Measurements from ENCODE around the gene KCNQ5. TPM values are rescaled to one million over a fixed set of nuclear protein-coding genes. Genes with fewer than 3 reads are reported as not detected.

The KCNQ5 gene
- polyA plus RNA-seq, 3 donors = not detected

DNA sequence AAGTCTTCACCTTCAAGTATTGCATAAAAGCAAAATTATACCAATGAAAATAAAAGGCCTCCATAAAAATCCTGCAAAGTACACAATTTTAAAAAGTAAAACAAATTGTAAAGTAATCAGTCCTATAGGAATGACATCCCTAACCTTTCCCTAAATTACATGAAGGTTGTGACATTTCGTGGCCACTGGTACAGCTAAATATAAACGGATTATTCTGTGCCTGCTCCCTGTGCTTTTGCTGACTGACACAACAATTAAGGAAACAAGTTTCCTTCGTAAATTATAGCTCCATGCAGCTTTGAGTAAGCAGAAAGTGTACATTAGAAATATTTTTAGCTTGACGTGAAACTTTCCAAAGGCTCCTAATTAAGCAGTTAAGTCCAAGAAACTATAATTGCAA, 222.8 kb downstream of the KCNQ5 start:
- WGBS (ENCODE audit: insufficient coverage) = no CpG with 5 or more reads among the region's 4 CpGs
- H3K4me1 Mint-ChIP-seq = no peaks in the 10 kb centered on the region

GRCh38 chr6:72849346-72849745, 227.5 kb downstream of the KCNQ5 start:
- intact Hi-C loops (cut with micrococcal nuclease) = no loop called here
- no peaks in the 10 kb centered on the region for H3K4me1 ChIP-seq (ENCODE audit: control insufficient read depth in 1 of 2, insufficient read depth in 2 of 2, low read length in 2 of 2)
- no peak overlapping the region for H3K27ac ChIP-seq (ENCODE audit: low read depth in 1 of 2, low read length in 2 of 2)
- no peak overlapping the region for H3K27ac Mint-ChIP-seq
- H3K9me3 ChIP-seq (replicated peaks in 1 of 2; ENCODE audit: control insufficient read depth in 1 of 2, insufficient read depth in 1 of 2, low read length in 2 of 2) = peaks cover 0 to 4% of the 10 kb centered on the region in 2 donors
- no peak overlapping the region for H3K4me2 ChIP-seq (replicated peaks; ENCODE audit: extremely low read depth, low read length, poor library complexity, severe bottlenecking)
- H3K4me3 Mint-ChIP-seq = no peak overlapping the region
- H3K79me2 ChIP-seq (ENCODE audit: insufficient read depth, low read length) = no peaks in the 10 kb centered on the region
- H3K4me3 ChIP-seq (replicated peaks in 1 of 3; ENCODE audit: low read depth in 2 of 3, low read length in 3 of 3) = no peak overlapping the region
- H2AFZ ChIP-seq (ENCODE audit: insufficient read depth, low read depth, low read length, poor library complexity, severe bottlenecking) = no peak overlapping the region
- no peak for TF ChIP-seq CTCF (IDR thresholded peaks at IDR 0.05)
- no peak for DNase-seq
- no peaks in the 10 kb centered on the region for H3K4me1 Mint-ChIP-seq
- peaks cover 0 to 8% (median 3%) of the 10 kb centered on the region in 7 donors for H3K9me3 Mint-ChIP-seq
- H3K27me3 ChIP-seq (ENCODE audit: control insufficient read depth in 2 of 2, insufficient read depth in 2 of 2, low read length in 2 of 2) = no peaks in the 10 kb centered on the region
- no peaks in the 10 kb centered on the region for H4K20me1 ChIP-seq (ENCODE audit: insufficient read depth, low read length)
- H3K27me3 Mint-ChIP-seq (ENCODE audit: low read depth in 3 of 3) = no peaks in the 10 kb centered on the region
- no peak overlapping the region for H3K9ac ChIP-seq (ENCODE audit: insufficient read depth, low read length, poor library complexity, severe bottlenecking)
- H3K36me3 ChIP-seq (replicated peaks in 1 of 2; ENCODE audit: control insufficient read depth in 1 of 2, insufficient read depth in 2 of 2, low read length in 2 of 2) = no peaks in the 10 kb centered on the region
- H3K36me3 Mint-ChIP-seq = no peaks in the 10 kb centered on the region

More for the DNA sequence above, 222.8 kb downstream of the KCNQ5 start:
- Histone ChIP-seq H3K4me3 (replicated peaks in 1 of 3; ENCODE audit: low read depth in 2 of 3, low read length in 3 of 3) (no peak overlapping the region), H3K9ac (ENCODE audit: insufficient read depth, low read length, poor library complexity, severe bottlenecking) (no peak overlapping the region), H3K36me3 (replicated peaks in 1 of 2; ENCODE audit: control insufficient read depth in 1 of 2, insufficient read depth in 2 of 2, low read length in 2 of 2) (no peaks in the 10 kb centered on the region), H2AFZ (ENCODE audit: insufficient read depth, low read depth, low read length, poor library complexity, severe bottlenecking) (no peak overlapping the region), H3K4me1 (ENCODE audit: control insufficient read depth in 1 of 2, insufficient read depth in 2 of 2, low read length in 2 of 2) (no peaks in the 10 kb centered on the region), H3K27me3 (ENCODE audit: control insufficient read depth in 2 of 2, insufficient read depth in 2 of 2, low read length in 2 of 2) (no peaks in the 10 kb centered on the region), H3K79me2 (ENCODE audit: insufficient read depth, low read length) (no peaks in the 10 kb centered on the region), H4K20me1 (ENCODE audit: insufficient read depth, low read length) (no peaks in the 10 kb centered on the region), H3K4me2 (replicated peaks; ENCODE audit: extremely low read depth, low read length, poor library complexity, severe bottlenecking) (no peak overlapping the region), H3K9me3 (replicated peaks in 1 of 2; ENCODE audit: control insufficient read depth in 1 of 2, insufficient read depth in 1 of 2, low read length in 2 of 2) (peaks cover 0 to 4% of the 10 kb centered on the region in 2 donors), H3K27ac (ENCODE audit: low read depth in 1 of 2, low read length in 2 of 2) (no peak overlapping the region)
- Mint-ChIP-seq H3K36me3 (no peaks in the 10 kb centered on the region), H3K9me3 (peaks cover 0 to 8% (median 5%) of the 10 kb centered on the region in 7 donors), H3K27me3 (ENCODE audit: low read depth in 3 of 3) (no peaks in the 10 kb centered on the region), H3K27ac (no peak overlapping the region), H3K4me3 (no peak overlapping the region)
- intact Hi-C loops (cut with micrococcal nuclease) = no loop called here
- DNase-seq = no peak
- no peak for TF ChIP-seq CTCF (IDR thresholded peaks at IDR 0.05)

All from CD14-positive monocyte (primary cell).